ENCODE data around the gene RASA3. TPM values are rescaled to one million over a fixed set of nuclear protein-coding genes. Genes with fewer than 3 reads are reported as not detected.
"Not testable (repeated sequence)": the region's sequence is repeated elsewhere in the genome, so short reads cannot be mapped to it uniquely, and the experiment has no call there.

RASA3 gene
- total RNA-seq, 1 donor from 2014 or later, result 25.4 TPM

GRCh38 chr13:114079601-114080536 lies 52.6 kb downstream of the RASA3 start:
- TF ChIP-seq, protein P1, sequence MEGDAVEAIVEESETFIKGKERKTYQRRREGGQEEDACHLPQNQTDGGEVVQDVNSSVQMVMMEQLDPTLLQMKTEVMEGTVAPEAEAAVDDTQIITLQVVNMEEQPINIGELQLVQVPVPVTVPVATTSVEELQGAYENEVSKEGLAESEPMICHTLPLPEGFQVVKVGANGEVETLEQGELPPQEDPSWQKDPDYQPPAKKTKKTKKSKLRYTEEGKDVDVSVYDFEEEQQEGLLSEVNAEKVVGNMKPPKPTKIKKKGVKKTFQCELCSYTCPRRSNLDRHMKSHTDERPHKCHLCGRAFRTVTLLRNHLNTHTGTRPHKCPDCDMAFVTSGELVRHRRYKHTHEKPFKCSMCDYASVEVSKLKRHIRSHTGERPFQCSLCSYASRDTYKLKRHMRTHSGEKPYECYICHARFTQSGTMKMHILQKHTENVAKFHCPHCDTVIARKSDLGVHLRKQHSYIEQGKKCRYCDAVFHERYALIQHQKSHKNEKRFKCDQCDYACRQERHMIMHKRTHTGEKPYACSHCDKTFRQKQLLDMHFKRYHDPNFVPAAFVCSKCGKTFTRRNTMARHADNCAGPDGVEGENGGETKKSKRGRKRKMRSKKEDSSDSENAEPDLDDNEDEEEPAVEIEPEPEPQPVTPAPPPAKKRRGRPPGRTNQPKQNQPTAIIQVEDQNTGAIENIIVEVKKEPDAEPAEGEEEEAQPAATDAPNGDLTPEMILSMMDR (IDR thresholded peaks at IDR 0.05; ENCODE audit: insufficient read depth, low read length, poor library complexity, severe bottlenecking), result no peak
- Histone ChIP-seq H3K4me3 (ENCODE audit: low read depth, low read length) (no peak overlapping the region), H3K36me3 (ENCODE audit: control insufficient read depth, insufficient read depth, low read length) (no peaks in the 10 kb centered on the region), H3K27me3 (ENCODE audit: control insufficient read depth, insufficient read depth, low read length) (no peaks in the 10 kb centered on the region)
- no peak for DNase-seq (ENCODE audit: low read depth)

DNA sequence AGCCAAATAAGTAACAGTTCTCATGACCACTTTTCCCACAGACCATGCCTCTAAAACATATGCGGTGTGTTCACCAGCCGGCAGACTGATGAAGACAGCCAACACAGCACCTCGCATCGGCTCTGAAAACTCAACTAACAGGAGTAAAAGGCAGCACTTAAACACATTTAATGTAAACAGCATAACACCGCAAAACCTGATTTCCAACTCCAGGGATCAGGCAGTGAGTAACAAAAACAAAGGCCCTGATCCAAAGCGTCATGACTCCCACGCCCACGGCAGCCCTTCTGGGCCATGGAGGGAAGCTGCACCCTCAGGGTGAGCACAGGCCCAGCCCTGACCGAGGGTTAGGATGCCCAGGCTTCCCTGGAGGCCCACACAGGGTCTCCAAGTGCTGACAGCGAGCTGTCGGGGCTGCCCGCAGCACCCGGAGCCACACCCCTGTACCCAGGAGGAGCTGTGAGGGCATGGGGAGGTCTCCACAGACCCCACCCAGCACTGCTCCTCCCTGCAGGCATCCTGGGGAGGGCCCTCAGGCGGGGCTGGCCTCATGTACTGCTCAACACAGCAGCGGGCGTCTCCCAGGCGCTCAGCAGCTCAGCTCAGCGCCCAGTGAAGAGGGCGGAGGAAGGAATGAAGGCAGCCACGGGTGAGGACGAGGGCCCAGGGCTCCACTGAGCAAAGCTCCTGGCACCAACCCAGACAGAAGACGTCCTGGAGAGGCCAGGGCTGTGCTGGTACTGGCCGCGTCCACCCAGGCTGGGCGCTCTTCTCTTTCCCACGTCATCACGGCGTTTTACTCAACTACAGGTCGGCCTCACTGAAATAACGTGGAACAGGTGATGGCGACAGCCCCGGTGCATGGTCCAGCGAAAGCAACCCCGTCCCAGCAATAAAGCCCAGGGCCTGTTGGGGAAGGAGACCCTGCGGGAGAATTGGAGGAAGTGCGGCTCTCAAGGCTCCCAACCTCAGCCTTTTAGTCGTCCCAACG lies 53.7 kb downstream of the RASA3 start:
- Histone ChIP-seq H3K36me3 (ENCODE audit: control insufficient read depth, insufficient read depth, low read length) (no peaks in the 10 kb centered on the region), H3K27me3 (ENCODE audit: control insufficient read depth, insufficient read depth, low read length) (no peaks in the 10 kb centered on the region), H3K4me3 (ENCODE audit: low read depth, low read length) (no peak overlapping the region)
- DNase-seq (ENCODE audit: low read depth), result no peak
- TF ChIP-seq, protein P1 (IDR thresholded peaks at IDR 0.05; ENCODE audit: insufficient read depth, low read length, poor library complexity, severe bottlenecking), result no peak

- TF ChIP-seq, protein P1 (IDR thresholded peaks at IDR 0.05; ENCODE audit: insufficient read depth, low read length, poor library complexity, severe bottlenecking), result no peak
- no peak for DNase-seq (ENCODE audit: low read depth)
- no peaks in the 10 kb centered on the region for H3K36me3 ChIP-seq (ENCODE audit: control insufficient read depth, insufficient read depth, low read length)
- no peaks in the 10 kb centered on the region for H3K27me3 ChIP-seq (ENCODE audit: control insufficient read depth, insufficient read depth, low read length)
- no peak overlapping the region for H3K4me3 ChIP-seq (ENCODE audit: low read depth, low read length)
Observed at GRCh38 chr13:114077933-114078325, 54.5 kb downstream of the RASA3 start.

GRCh38 chr13:114077099-114077932 lies 55.1 kb downstream of the RASA3 start:
- Histone ChIP-seq H3K36me3 (ENCODE audit: control insufficient read depth, insufficient read depth, low read length) (no peaks in the 10 kb centered on the region), H3K27me3 (ENCODE audit: control insufficient read depth, insufficient read depth, low read length) (no peaks in the 10 kb centered on the region), H3K4me3 (ENCODE audit: low read depth, low read length) (no peak overlapping the region)
- DNase-seq (ENCODE audit: low read depth), result no peak
- TF ChIP-seq, protein P1 (IDR thresholded peaks at IDR 0.05; ENCODE audit: insufficient read depth, low read length, poor library complexity, severe bottlenecking), result no peak

GRCh38 chr13:114076329-114077090 lies 55.9 kb downstream of the RASA3 start:
- DNase-seq (ENCODE audit: low read depth), result no peak
- H3K27me3 ChIP-seq (ENCODE audit: control insufficient read depth, insufficient read depth, low read length), result no peaks in the 10 kb centered on the region
- no peak overlapping the region for H3K4me3 ChIP-seq (ENCODE audit: low read depth, low read length)
- TF ChIP-seq, protein P1 (IDR thresholded peaks at IDR 0.05; ENCODE audit: insufficient read depth, low read length, poor library complexity, severe bottlenecking), result no peak
- no peaks in the 10 kb centered on the region for H3K36me3 ChIP-seq (ENCODE audit: control insufficient read depth, insufficient read depth, low read length)

- not testable (repeated sequence) for H3K27me3 ChIP-seq (ENCODE audit: control insufficient read depth, insufficient read depth, low read length); H3K36me3 ChIP-seq (ENCODE audit: control insufficient read depth, insufficient read depth, low read length)
Observed at GRCh38 chr13:114075811-114076210, 56.6 kb downstream of the RASA3 start.

More at GRCh38 chr13:114075811-114076210, 56.6 kb downstream of the RASA3 start:
- not testable (repeated sequence) for H3K4me3 ChIP-seq (ENCODE audit: low read depth, low read length); DNase-seq (ENCODE audit: low read depth)
